Panc1 (cell line): ENCODE data around the gene ADGRB3. TPM values are rescaled to one million over a fixed set of nuclear protein-coding genes. Genes with fewer than 3 reads are reported as not detected.

Source experiments
- ATAC-seq: fragments of 200-7000 bp; cut with Tn5 transposase; 2 replicates; pipeline ENCODE4 v1.9.1; 2020; ENCODE audit warnings: mild to moderate bottlenecking, moderate library complexity
- BruUV-seq: library from RNA; stranded (reverse); fragments of 400-500 nt; replicated peaks from 2 replicates; lab custom pipeline; 2021; lab: Mats Ljungman, UMichigan
- CTCF ChIA-PET: fragments of 300-600 bp; sonication (Branson Sonifier 250); formaldehyde crosslinking; loops from one replicate; lab custom pipeline; 2022; ENCODE audit warnings: antibody characterized with exemption; lab: Charles Lee
- POLR2A ChIA-PET: fragments of 300-600 bp; sonication (Branson Sonifier 250); formaldehyde crosslinking; loops from one replicate; lab custom pipeline; 2022; ENCODE audit warnings: antibody characterized with exemption; lab: Charles Lee
- DNase-seq: peaks from one replicate; pipeline ENCODE4 v3.0.0-alpha.2; 2010; ENCODE audit warnings: low read depth, low spot score
- H3K27ac ChIP-seq: 2 replicates; pipeline ENCODE4 v1.5.1; 2011; ENCODE audit warnings: mild to moderate bottlenecking, low read length, inconsistent platforms
- H3K27me3 ChIP-seq: fragments of 200-500 bp; sonication (Bioruptor generic); 2 replicates; pipeline ENCODE4 v1.6.0; 2014; ENCODE audit warnings: low read length, inconsistent platforms; ENCODE audit not compliant: control insufficient read depth, insufficient read depth
- H3K36me3 ChIP-seq: fragments of 200-500 bp; sonication (Bioruptor generic); 2 replicates; pipeline ENCODE4 v1.5.1; 2014; ENCODE audit warnings: inconsistent platforms, mild to moderate bottlenecking, low read length, moderate library complexity; ENCODE audit not compliant: control insufficient read depth, insufficient read depth
- H3K4me1 ChIP-seq: 2 replicates; pipeline ENCODE4 v1.5.1; 2011; ENCODE audit warnings: inconsistent platforms, mild to moderate bottlenecking, low read length, moderate library complexity; ENCODE audit not compliant: control insufficient read depth, insufficient read depth
- H3K4me3 ChIP-seq, 2 experiments: 2 replicates each; pipeline ENCODE4 v1.5.1; 2011 to 2012; ENCODE audit warnings: low read depth in 2 of 2, low read length in 2 of 2, mild to moderate bottlenecking in 2 of 2, inconsistent platforms in 1 of 2, moderate library complexity in 1 of 2
- H3K9me3 ChIP-seq: fragments of 200-500 bp; sonication (Bioruptor generic); 2 replicates; pipeline ENCODE4 v1.5.1; 2014; ENCODE audit warnings: low read depth, mild to moderate bottlenecking, inconsistent platforms, low read length, moderate library complexity; ENCODE audit not compliant: control insufficient read depth, insufficient read depth
- CTCF ChIP-seq: fragments of 450-650 bp; IDR thresholded peaks from 2 replicates; pipeline ENCODE4 v1.5.1; 2017; ENCODE audit warnings: mild to moderate bottlenecking
- POLR2AphosphoS5 ChIP-seq: IDR thresholded peaks from 2 replicates; pipeline ENCODE4 v1.6.1; 2012; ENCODE audit warnings: mild to moderate bottlenecking, low read depth, low read length, moderate library complexity
- SIN3A ChIP-seq: IDR thresholded peaks from 2 replicates; pipeline ENCODE4 v1.6.1; 2012; ENCODE audit warnings: low read depth, mild to moderate bottlenecking, low read length, moderate library complexity, borderline replicate concordance; ENCODE audit not compliant: insufficient read depth
- TCF7L2 ChIP-seq: IDR thresholded peaks from 2 replicates; pipeline ENCODE4 v1.6.1; 2011; ENCODE audit warnings: mild to moderate bottlenecking, low read depth, low read length, inconsistent platforms
- in situ Hi-C: cut with HindIII; loops from 2 replicates; pipeline ENCODE4 v1.10.0; 2016; ENCODE audit warnings: low sequenced_read_pairs, low pct_unique_long_range_greater_than_20kb
- intact Hi-C: fragments of 100-400 bp; cut with micrococcal nuclease; formaldehyde crosslinking; loops from one replicate; pipeline ENCODE4 v1.10.0; 2022; ENCODE audit not compliant: unreplicated experiment
- total RNA-seq: library from RNA; stranded (reverse); gene quantifications from one replicate; pipeline ENCODE4 v1.2.1, GENCODE V29; 2021; ENCODE audit not compliant: unreplicated experiment
- TF ChIP-seq, protein P1 (sequence below), 2 experiments: IDR thresholded peaks; 2 replicates each; pipeline ENCODE4 v1.6.1; 2011 to 2012; ENCODE audit warnings: low read depth in 2 of 2, control low read depth in 1 of 2, low read length in 1 of 2, mild to moderate bottlenecking in 1 of 2, moderate library complexity in 1 of 2; ENCODE audit not compliant: insufficient read depth in 1 of 2

Gene ADGRB3
- total RNA-seq, 1 experiment from 2014 or later, result 0.10 TPM

GRCh38 chr6:69368613-69369012 is 733.5 kb downstream of the ADGRB3 start:
- CTCF ChIA-PET, result no interaction called here
- no peak for ATAC-seq
- no peaks in the 10 kb centered on the region for H3K36me3 ChIP-seq
- in situ Hi-C loops (no loop called here), intact Hi-C loops (no loop called here)
- DNase-seq, result no peak
- POLR2A ChIA-PET, result no interaction called here
- H3K4me3 ChIP-seq, result no peak overlapping the region
- H3K4me1 ChIP-seq, result no peaks in the 10 kb centered on the region
- no peak overlapping the region for H3K27ac ChIP-seq
- TF ChIP-seq TCF7L2, result no peak
- TF ChIP-seq POLR2AphosphoS5, result no peak
- TF ChIP-seq, protein P1, sequence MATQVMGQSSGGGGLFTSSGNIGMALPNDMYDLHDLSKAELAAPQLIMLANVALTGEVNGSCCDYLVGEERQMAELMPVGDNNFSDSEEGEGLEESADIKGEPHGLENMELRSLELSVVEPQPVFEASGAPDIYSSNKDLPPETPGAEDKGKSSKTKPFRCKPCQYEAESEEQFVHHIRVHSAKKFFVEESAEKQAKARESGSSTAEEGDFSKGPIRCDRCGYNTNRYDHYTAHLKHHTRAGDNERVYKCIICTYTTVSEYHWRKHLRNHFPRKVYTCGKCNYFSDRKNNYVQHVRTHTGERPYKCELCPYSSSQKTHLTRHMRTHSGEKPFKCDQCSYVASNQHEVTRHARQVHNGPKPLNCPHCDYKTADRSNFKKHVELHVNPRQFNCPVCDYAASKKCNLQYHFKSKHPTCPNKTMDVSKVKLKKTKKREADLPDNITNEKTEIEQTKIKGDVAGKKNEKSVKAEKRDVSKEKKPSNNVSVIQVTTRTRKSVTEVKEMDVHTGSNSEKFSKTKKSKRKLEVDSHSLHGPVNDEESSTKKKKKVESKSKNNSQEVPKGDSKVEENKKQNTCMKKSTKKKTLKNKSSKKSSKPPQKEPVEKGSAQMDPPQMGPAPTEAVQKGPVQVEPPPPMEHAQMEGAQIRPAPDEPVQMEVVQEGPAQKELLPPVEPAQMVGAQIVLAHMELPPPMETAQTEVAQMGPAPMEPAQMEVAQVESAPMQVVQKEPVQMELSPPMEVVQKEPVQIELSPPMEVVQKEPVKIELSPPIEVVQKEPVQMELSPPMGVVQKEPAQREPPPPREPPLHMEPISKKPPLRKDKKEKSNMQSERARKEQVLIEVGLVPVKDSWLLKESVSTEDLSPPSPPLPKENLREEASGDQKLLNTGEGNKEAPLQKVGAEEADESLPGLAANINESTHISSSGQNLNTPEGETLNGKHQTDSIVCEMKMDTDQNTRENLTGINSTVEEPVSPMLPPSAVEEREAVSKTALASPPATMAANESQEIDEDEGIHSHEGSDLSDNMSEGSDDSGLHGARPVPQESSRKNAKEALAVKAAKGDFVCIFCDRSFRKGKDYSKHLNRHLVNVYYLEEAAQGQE (IDR thresholded peaks at IDR 0.05; ENCODE audit: insufficient read depth in 1 of 2, low read depth in 2 of 2, low read length in 1 of 2), result no peak
- TF ChIP-seq CTCF, result no peak
- TF ChIP-seq SIN3A, result no peak
- H3K27me3 ChIP-seq, result no peaks in the 10 kb centered on the region
- no peaks in the 10 kb centered on the region for H3K9me3 ChIP-seq
- no TSS peak for BruUV-seq

DNA sequence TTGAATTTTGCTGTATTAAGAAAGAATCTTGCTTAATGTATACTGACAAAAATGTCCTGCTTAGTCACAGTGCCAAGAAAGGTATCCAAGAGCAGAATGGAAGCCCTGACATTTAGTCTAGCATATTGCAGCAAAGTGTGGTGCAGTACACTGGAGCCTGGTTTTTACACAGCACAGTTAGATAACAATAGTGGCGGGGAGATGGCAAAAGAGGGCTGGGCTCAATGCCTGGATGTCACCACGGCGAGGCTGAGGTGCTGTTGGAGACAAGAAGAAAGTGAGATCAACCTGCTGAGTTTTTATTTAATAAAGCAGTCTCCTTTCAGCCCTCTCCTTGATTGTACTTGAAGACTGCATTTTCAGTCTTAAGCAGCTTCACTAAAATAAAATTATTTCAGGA is 735.7 kb downstream of the ADGRB3 start:
- ChIA-PET POLR2A (no interaction called here), CTCF (no interaction called here)
- no peaks in the 10 kb centered on the region for H3K27me3 ChIP-seq
- H3K27ac ChIP-seq, result no peak overlapping the region
- TF ChIP-seq CTCF (no peak), TCF7L2 (no peak), POLR2AphosphoS5 (no peak), SIN3A (no peak)
- TF ChIP-seq, protein P1 (IDR thresholded peaks at IDR 0.05; ENCODE audit: insufficient read depth in 1 of 2, low read depth in 2 of 2, low read length in 1 of 2), result no peak
- H3K4me1 ChIP-seq, result no peaks in the 10 kb centered on the region
- in situ Hi-C loops, result no loop called here
- intact Hi-C loops, result no loop called here
- DNase-seq, result no peak
- no peaks in the 10 kb centered on the region for H3K36me3 ChIP-seq
- no peak for ATAC-seq
- H3K4me3 ChIP-seq, result no peak overlapping the region
- H3K9me3 ChIP-seq, result no peaks in the 10 kb centered on the region
- BruUV-seq, result no TSS peak
